Stimulated activated CD8-positive, alpha-beta memory T cell treated with anti-CD3 and anti-CD28 coated beads, Interleukin-15, amount 100 ng/mL, for 1 hour (primary cell): ENCODE data around the gene TSPAN3.

ENCODE experiments used
- DNase-seq: peaks from one replicate; pipeline ENCODE4 v3.0.0-alpha.2; 2020; ENCODE audit warnings: low read depth

Gene TSPAN3

DNA sequence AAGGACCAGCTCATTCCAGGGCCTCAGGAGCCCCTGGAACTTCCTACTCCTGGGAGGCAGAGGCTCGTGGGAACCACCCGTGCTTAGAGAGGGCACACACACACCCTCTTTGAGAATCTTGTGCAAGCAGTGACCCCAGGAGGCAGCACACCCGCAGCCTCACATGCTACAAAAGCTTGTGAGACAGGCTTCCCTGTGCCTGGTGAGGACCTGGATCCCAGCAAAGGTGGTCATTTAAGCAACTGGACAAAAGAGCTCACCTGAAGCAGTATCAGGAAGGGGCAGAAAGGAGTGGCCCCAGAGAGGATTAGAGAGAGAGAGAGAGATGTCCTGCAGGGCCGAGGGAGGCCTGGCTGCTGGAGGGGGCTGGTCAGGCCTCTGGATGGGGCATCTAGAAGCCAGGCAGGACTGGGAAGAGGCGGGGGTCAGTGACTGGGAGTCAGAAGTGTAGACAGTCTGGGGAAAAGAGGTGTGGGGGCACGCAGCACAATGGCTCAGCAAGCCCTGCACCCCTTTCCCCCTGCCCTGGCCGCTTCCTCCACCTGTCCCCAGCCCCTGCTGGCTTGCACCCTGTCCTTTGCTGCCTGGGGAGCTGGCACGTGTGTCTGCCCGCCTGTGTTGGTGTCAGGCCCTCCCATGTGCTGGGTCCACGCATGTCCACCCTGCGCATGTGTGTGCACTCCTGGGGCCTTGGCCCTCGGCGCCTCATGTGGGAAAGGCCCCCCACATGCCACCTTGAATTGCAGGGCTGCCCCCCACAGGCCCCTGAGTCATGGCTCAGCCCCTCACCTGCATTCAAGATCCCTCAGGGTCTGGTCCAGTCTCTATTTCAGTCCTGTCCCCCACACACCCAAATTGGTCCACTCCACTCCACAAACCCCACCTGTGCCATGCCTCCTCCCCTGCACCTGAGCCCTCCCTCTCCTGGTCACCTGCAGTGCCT is 36.9 kb downstream of the TSPAN3 start:
- DNase-seq, result no peak

DNA sequence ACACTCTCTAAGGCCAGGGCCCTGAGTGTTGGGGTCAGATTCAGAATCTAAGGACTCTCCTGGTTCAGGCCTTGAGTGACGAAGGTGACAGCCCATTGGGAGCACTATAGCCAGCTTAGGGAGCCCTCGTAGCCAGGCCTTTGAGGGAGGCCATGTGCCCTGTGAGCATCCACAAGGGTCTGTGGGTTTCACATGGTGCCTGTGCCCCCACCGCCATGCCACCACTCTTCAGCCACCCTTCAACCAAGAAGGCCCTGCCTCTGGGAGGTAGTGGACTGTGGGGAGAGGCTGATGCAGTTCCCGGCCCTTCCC is 37.5 kb downstream of the TSPAN3 start:
- no peak for DNase-seq

DNA sequence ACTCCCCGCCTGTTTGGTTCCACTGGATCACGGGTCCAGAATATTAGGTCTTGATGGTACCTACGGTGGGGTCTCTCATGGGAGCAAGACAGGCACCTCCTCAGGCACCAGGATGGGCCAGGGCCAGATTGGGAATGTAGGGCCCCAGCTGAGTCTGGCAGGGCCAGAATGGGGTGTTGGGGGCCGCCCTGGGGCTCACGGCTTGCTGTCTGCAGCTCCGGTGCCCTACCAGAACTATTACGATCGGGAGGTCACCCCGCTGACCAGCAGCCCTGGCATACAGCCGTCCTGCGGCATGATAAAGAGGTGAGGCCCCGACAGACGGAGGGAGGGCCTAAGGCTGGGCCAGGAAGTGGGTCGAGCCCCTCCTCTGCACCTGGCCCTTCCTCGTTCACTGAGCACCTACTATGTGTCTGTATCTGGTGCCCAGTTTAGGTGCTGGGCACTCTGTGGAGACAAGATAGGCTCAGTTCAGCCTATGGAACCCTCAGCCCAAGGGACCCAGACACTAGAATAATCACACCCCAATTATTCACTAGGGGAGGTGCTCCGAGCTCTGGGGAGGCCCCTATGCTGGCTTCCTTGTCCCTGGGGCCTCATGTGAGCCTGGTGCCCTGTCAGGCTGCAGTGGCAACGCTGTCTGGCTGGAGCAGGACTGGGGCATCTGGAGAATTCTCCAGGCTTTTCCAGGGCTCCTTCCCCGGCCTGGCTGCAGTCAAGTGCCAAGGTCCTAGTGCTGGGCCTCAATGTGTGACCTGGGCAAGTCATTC is 38.1 kb downstream of the TSPAN3 start:
- no peak for DNase-seq

- DNase-seq, result no peak
Observed at GRCh38 chr15:77032052-77032646, 38.8 kb downstream of the TSPAN3 start.

GRCh38 chr15:77031376-77032050 is 39.4 kb downstream of the TSPAN3 start:
- DNase-seq, result no peak

- DNase-seq, result no peak
Observed at GRCh38 chr15:77030928-77031375, 40.0 kb downstream of the TSPAN3 start.

DNA sequence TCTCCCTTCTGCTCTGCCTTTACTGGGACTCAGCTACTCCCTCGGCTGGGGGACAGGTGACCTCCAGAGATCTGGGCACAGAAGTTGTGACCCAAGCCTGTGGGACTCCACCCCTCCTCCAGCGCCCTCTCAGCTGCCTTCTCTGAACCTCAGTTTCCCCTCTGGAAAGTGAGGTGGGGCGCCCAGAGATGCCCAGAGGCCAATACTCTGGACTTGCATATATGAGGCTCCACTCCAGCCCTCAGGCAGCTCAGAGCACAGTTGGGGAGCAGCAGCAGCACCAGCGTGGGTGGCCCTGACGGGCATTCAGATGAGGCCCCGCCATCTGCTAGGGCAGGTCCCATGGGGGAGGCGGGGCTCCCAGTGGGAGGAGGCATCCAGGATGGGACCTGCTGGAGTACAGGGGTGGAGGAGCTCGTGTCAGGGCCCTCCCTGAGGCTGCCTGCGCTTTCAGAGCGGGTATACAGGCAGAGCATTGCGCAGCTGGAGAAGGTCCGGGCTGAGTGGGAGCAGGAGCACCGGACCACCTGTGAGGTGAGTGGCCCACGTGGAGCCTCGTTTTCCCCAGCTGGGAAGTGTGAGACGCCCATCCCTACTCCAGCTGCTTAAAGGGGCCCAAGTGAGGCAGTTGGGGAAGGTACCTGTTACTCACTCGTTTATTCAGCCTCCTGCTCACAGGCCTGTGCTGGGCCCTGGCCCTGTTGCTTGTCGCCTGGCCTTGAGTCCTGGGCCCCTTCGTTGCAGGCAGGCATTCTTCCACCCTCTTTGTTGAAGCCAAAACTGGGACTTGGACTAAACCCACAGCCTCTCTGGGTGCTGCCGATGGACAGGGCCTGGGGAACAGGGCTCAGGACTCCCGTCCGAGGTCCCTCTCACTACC is 40.6 kb downstream of the TSPAN3 start:
- no peak for DNase-seq

DNA sequence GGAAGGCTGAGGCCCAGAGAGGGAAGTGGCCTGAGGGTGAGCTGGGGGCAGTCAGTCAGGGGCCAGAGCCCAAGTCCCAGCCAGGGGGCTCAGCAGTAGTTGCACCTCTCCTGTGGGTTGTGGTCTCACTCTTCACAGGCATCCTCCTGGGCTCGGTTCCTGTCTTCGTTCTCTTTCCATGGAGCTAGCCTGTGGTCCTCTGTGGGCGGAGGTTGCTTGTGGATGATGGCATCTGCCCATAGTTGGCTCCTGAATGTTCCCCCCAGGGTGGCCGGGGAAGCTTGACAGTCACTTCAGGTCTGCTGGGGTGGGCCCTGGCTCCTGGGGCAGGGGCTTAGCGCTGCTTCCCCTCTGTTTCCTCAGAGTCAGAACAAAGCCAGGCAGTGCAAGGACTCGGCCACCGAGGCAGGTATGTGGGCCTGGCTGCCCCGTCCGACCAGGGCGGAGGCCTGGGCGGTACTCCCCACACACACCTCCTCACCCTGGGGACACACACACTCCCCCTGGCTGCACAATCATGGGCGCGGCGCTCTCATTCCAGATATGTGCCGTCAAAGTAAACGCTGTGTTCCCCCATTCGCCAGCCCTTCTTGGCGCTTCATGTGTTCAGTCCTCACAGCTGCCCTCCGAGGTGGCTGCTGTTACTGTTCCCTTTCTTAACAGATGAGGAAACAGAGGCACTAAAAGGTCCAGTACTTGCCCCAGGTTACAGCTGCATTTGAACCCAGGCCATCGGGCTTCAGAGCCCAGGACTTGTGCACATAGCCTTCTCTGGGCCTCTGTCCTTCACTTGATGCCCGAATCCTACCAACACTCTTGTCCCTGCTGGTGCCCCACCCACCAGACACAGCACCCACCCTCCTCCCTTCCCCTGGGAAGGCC is 41.5 kb downstream of the TSPAN3 start:
- DNase-seq, result no peak

DNA sequence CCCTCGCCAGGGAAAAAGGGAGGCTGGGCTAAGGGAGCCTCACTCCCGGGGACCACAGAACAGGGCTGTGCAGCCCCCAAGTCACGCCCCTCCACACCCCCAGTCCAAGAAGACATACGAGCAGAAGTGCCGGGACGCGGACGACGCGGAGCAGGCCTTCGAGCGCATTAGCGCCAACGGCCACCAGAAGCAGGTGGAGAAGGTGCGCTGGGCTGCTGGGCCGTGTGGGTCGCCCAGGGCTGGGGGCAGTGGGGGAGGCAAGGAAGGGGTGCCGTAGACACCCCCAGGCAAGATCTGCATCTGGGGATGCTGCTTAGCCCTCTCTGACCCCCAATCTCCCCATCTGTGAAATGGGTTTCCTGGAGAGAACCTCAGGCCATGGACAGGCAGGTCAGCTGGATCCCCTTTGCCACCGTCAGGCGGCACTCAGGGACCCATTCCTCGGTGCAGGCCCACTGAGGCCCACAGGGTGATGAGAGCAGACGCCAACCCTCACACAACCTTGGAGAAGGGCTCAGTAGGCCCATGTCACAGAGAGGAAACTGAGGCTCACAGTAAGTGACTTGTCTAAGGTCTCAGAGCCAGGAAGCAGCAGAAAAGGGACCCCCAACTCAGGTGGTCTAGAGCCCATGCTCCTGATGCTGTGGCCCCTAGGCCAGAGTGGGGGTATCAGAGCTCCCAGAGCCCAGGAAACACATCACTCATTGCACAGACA is 42.3 kb downstream of the TSPAN3 start:
- no peak for DNase-seq

DNA sequence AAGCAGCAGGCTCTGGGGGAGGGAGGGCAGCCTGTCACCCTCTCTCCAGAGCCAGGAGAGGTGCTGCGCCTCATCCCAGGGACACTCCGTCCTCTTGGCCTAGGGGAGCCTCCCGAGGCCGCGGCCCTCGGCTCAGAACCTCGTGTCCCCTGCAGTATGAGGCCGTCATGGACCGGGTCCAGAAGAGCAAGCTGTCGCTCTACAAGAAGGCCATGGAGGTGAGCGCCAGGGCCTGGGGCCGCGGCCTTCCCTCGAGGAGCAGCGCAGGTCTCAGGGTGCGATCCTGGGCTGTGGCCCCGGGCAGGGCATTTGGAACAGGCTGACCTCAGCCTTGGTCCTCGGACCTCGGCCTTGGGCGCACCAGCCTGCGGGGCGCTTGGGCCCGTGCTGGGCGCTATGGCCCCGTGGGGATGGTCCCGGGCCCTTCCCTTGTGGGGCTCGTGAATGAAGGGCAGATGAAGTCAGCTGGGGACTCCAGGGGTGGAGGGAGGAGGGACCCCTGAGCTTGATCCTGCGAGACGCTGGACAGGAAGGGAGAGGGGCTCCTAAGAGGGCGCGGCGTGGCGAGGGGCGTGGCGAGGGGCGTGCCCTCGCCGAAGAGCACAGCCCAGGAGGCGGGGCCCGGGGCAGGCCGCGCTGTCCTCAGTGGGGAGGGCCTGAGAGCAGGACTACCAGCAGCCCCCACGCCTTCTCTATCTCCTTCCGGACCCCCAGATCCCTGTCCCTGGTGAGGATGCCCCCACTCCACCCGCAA is 43.0 kb downstream of the TSPAN3 start:
- no peak for DNase-seq

DNA sequence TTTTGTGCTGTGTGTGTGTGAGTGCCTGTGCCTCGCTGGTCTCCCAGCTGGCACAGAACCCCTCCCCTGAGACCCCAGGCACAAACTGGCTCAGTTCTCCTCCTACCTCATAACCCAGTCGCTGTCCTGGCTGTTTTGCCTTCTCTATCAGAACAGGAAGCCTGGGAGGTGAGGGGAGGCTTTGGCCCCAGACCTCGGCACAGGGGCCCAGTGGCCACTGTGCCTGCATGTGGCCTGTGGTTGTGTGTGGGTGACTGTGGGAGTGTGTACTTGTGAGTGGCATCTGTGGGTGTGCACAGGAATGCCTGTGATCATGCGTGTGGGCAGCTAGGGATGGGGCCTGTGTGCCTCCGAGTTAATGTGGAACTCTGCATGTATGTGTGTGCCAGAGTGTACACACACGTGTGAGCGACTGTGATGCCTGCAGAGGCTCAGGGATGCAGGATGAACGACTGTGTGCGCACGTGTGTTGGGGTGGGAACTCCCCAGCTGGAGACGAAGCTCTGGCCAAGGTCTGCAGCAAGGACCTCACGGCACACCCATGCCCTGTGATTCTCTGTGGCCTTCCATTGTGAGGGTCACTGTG is 43.7 kb downstream of the TSPAN3 start:
- no peak for DNase-seq

DNA sequence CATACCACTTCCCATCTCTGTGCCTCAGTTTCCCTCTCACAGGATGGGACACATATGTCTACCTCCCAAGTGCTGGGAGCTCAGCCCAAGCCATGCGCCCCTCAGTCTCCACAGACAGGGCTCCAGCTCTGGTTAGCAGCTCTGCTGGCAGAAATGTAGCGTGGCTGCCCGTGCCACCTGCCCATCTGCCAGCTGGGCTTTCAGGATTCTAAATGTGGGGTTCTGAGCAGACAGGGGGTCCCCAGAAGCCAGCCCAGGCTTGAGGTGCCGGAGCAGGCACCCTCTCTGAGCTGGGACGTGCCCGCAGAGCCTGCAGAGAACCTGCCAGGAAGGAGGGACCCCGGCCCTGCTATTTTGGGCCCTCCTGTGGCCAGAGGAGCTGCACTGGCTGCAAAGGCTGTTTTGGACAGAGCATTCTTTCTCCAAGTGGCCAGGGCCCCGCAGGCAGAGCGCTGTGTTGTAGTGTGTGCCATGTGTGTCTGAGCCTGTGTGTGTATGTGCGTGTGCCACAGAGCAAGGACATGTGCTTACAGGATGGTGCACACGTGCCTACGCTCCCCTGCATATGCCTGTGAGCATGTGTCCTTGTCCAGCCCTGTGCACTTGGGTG is 44.3 kb downstream of the TSPAN3 start:
- no peak for DNase-seq

GRCh38 chr15:77025941-77026411 is 44.9 kb downstream of the TSPAN3 start:
- no peak for DNase-seq

DNA sequence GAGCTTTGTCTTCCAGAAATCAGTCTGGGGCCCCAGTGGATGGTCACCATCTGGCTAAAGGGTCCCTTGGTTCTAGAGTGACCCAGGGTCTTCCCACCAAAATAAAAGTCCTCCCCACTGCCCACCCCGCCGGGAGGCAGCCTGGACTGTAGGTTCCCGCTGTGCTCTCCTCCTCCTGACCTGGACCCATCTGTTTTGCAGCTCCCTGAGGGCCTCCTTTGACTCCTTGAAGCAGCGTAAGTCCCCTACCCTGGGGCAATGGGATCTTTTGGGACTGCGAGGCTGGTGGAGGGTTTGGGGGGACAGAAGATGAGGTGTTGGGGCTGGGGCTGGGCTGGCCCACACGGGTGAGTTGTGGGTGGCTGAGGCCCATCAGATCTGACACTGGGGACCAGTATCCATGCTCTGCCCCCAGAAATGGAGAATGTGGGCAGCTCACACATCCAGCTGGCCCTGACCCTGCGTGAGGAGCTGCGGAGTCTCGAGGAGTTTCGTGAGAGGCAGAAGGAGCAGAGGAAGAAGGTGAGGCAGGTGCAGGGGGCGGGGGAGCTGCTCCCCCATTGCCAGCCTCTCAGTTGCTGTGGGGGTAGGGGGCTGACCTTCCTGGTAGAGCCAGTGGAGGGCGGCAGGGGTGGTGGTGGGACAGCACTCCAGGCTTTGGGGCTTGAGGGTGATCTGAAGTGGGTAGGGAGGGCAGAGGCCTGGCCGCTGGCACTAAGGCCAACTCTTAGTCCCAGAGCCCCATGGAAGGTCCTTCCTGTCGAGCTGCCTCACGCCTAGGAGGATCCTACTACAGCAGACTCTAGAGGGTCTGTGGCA is 45.6 kb downstream of the TSPAN3 start:
- DNase-seq, result no peak

- DNase-seq, result peak; percentile 44
Observed at GRCh38 chr15:77024273-77025082, 46.4 kb downstream of the TSPAN3 start.
